Measurements from ENCODE around the gene FAT4. TPM values are rescaled to one million over a fixed set of nuclear protein-coding genes. Genes with fewer than 3 reads are reported as not detected.

The FAT4 gene
- polyA plus RNA-seq, 1 of the 3 experiments (the other 2 are of a cell fraction): 6.6 TPM

GRCh38 chr4:125359363-125359762 lies 44.6 kb downstream of the FAT4 start:
- peak overlapping the region; percentile 16; the same call in 1 of the 2 replicates for H3K9ac ChIP-seq
- H3K27me3 ChIP-seq (ENCODE audit: insufficient read depth): no peaks in the 10 kb centered on the region
- no peaks in the 10 kb centered on the region; a peak in 1 of 4 replicates for H3K4me1 ChIP-seq (ENCODE audit: control insufficient read depth in 1 of 2, insufficient read depth in 2 of 2, low read depth in 1 of 2, low read length in 1 of 2)
- H3K4me2 ChIP-seq: peak overlapping the region; percentile 58
- no peak overlapping the region for H2AFZ ChIP-seq (ENCODE audit: low read depth)
- H3K36me3 ChIP-seq (replicated peaks in 1 of 2; ENCODE audit: control insufficient read depth in 1 of 2, insufficient read depth in 2 of 2, low read length in 1 of 2): no peaks in the 10 kb centered on the region
- H3K79me2 ChIP-seq (ENCODE audit: insufficient read depth): peaks cover 12% of the 10 kb centered on the region; the same call in 1 of the 2 replicates
- H3K9me2 ChIP-seq: no peaks in the 10 kb centered on the region
- H4K20me1 ChIP-seq (ENCODE audit: insufficient read depth): no peaks in the 10 kb centered on the region
- no peaks in the 10 kb centered on the region for H3F3A ChIP-seq (replicated peaks; ENCODE audit: insufficient read depth)
- H3K9me3 ChIP-seq: no peaks in the 10 kb centered on the region
- peak overlapping the region in 1 of 2 experiments; percentile 38; a peak in 3 of 4 replicates for H3K27ac ChIP-seq (ENCODE audit: low read depth in 2 of 2, low read length in 1 of 2)
- no peak for DNase-seq
- TF ChIP-seq TCF12 (IDR thresholded peaks at IDR 0.05) (peak; percentile 19; the same call in 1 of the 2 replicates), TAF1 (IDR thresholded peaks at IDR 0.05; ENCODE audit: borderline replicate concordance, low read depth, low read length) (no peak), JUND (IDR thresholded peaks at IDR 0.05) (no peak), CHD2 (IDR thresholded peaks at IDR 0.05; ENCODE audit: low read length, partially characterized antibody) (no peak), GATA2 (CRISPR knock-in tag; IDR thresholded peaks at IDR 0.05) (no peak), MEF2A (IDR thresholded peaks at IDR 0.05; ENCODE audit: borderline replicate concordance, low read depth) (no peak), NFIC (IDR thresholded peaks at IDR 0.05; ENCODE audit: borderline replicate concordance) (no peak), NRF1 (IDR thresholded peaks at IDR 0.05; ENCODE audit: low read depth, low read length) (no peak), MAX (IDR thresholded peaks at IDR 0.05; ENCODE audit: low read depth) (no peak)
- WGBS (ENCODE audit: low lambda C conversion rate): 25% methylated on average over 3 of the region's 3 CpGs
- ChIA-PET POLR2A (no interaction called here), CTCF (no interaction called here)
- peak overlapping the region; percentile 13 to 24; a peak in 2 of 4 replicates for H3K4me3 ChIP-seq (ENCODE audit: low read depth in 2 of 2, low read length in 1 of 2)

- CTCF ChIA-PET: no interaction called here
- no peaks in the 10 kb centered on the region for H3F3A ChIP-seq (replicated peaks; ENCODE audit: insufficient read depth)
- no peaks in the 10 kb centered on the region for H3K27me3 ChIP-seq (ENCODE audit: insufficient read depth)
- H3K79me2 ChIP-seq (ENCODE audit: insufficient read depth): peaks cover 12% of the 10 kb centered on the region; the same call in 1 of the 2 replicates
- peak overlapping the region; percentile 16; the same call in 1 of the 2 replicates for H3K9ac ChIP-seq
- H2AFZ ChIP-seq (ENCODE audit: low read depth): no peak overlapping the region
- H3K4me3 ChIP-seq (ENCODE audit: low read depth in 2 of 2, low read length in 1 of 2): peak overlapping the region; percentile 13 to 24; a peak in 1 of 4 replicates
- H3K27ac ChIP-seq (ENCODE audit: low read depth in 2 of 2, low read length in 1 of 2): peak overlapping the region; percentile 30 to 38; a peak in 3 of 4 replicates
- H3K9me2 ChIP-seq: no peaks in the 10 kb centered on the region
- H4K20me1 ChIP-seq (ENCODE audit: insufficient read depth): no peaks in the 10 kb centered on the region
- no peaks in the 10 kb centered on the region for H3K36me3 ChIP-seq (replicated peaks in 1 of 2; ENCODE audit: control insufficient read depth in 1 of 2, insufficient read depth in 2 of 2, low read length in 1 of 2)
- H3K4me1 ChIP-seq (ENCODE audit: control insufficient read depth in 1 of 2, insufficient read depth in 2 of 2, low read depth in 1 of 2, low read length in 1 of 2): no peaks in the 10 kb centered on the region; a peak in 1 of 4 replicates
- no peak for DNase-seq
- H3K4me2 ChIP-seq: peak overlapping the region; percentile 58
- POLR2A ChIA-PET: no interaction called here
- H3K9me3 ChIP-seq: no peaks in the 10 kb centered on the region
- 59% methylated on average over 8 of the region's 8 CpGs for WGBS (ENCODE audit: low lambda C conversion rate)
- no peak for TF ChIP-seq FOXJ3 (CRISPR knock-in tag; IDR thresholded peaks at IDR 0.05)
- TF ChIP-seq TCF12 (IDR thresholded peaks at IDR 0.05): no peak
- no peak for TF ChIP-seq TEAD4 (IDR thresholded peaks at IDR 0.05; ENCODE audit: borderline replicate concordance, insufficient read depth)
- no peak for TF ChIP-seq YY1 (IDR thresholded peaks at IDR 0.05; ENCODE audit: low read depth)
- TF ChIP-seq REST (IDR thresholded peaks at IDR 0.05; ENCODE audit: low read depth, low read length): no peak
- no peak for TF ChIP-seq IRF3 (IDR thresholded peaks at IDR 0.05; ENCODE audit: low read depth, low read length)
- no peak for TF ChIP-seq FOXM1 (IDR thresholded peaks at IDR 0.05; ENCODE audit: low read depth)
- TF ChIP-seq ELF1 (IDR thresholded peaks at IDR 0.05): no peak
- TF ChIP-seq RXRA (IDR thresholded peaks at IDR 0.05; ENCODE audit: borderline replicate concordance, low read depth): no peak
- no peak for TF ChIP-seq RFX5 (IDR thresholded peaks at IDR 0.05; ENCODE audit: low read length)
- TF ChIP-seq RAD21 (IDR thresholded peaks at IDR 0.05; ENCODE audit: low read length): no peak
- no peak for TF ChIP-seq USF2 (IDR thresholded peaks at IDR 0.05; ENCODE audit: borderline replicate concordance, low read depth, low read length)
- no peak for TF ChIP-seq MAX (IDR thresholded peaks at IDR 0.05; ENCODE audit: low read depth)
Measured at GRCh38 chr4:125359960-125360634, 45.3 kb downstream of the FAT4 start.

Data from SK-N-SH (cell line).